ENCODE measurements around the gene POLE3.

The POLE3 gene

GRCh38 chr9:113403646-113404045 lies 6.8 kb downstream of the POLE3 start:
- H3K36me3 ChIP-seq (ENCODE audit: insufficient read depth, low read length) = peaks cover 17% of the 10 kb centered on the region
- H3K27me3 ChIP-seq (ENCODE audit: insufficient read depth, low read length) = no peaks in the 10 kb centered on the region
- no peaks in the 10 kb centered on the region for H3K9me3 ChIP-seq (ENCODE audit: insufficient read depth, low read depth, low read length)
- H3K9ac ChIP-seq (ENCODE audit: low read depth, low read length) = no peak overlapping the region
- H3K4me1 ChIP-seq (ENCODE audit: insufficient read depth, low read length) = peaks cover 5% of the 10 kb centered on the region
- WGBS = 93% methylated on average over 1 of the region's 2 CpGs
- H3K4me3 ChIP-seq (ENCODE audit: low read length) = no peak overlapping the region
- H3K27ac ChIP-seq (ENCODE audit: low read depth, low read length) = no peak overlapping the region

GRCh38 chr9:113401027-113401792 lies 9.3 kb downstream of the POLE3 start, which contains the start of gene ALAD:
TSS of gene ALAD (minus strand) at chr9:113401284. CDS start at chr9:113393559, 7,725 bp downstream.
- 3% methylated on average over 50 of the region's 50 CpGs for whole genome bisulfite sequencing
- H3K27ac ChIP-seq (ENCODE audit: low read depth, low read length) = peak within 1 kb of the TSS; percentile 34; the same call in 1 of the 2 replicates
- H3K9ac ChIP-seq (ENCODE audit: low read depth, low read length) = peak within 1 kb of the TSS; percentile 50
- peak within 1 kb of the TSS; percentile 93 for H3K4me3 ChIP-seq (ENCODE audit: low read length)
- peaks cover 5% of the 10 kb centered on the region for H3K4me1 ChIP-seq (ENCODE audit: insufficient read depth, low read length)
- no peaks in the 10 kb centered on the region for H3K9me3 ChIP-seq (ENCODE audit: insufficient read depth, low read depth, low read length)
- H3K27me3 ChIP-seq (ENCODE audit: insufficient read depth, low read length) = no peaks in the 10 kb centered on the region
- H3K36me3 ChIP-seq (ENCODE audit: insufficient read depth, low read length) = no peaks in the 10 kb centered on the region

- no peaks in the 10 kb centered on the region for H3K9me3 ChIP-seq (ENCODE audit: insufficient read depth, low read depth, low read length)
- H3K36me3 ChIP-seq (ENCODE audit: insufficient read depth, low read length) = no peaks in the 10 kb centered on the region
- 83% methylated on average over 3 of the region's 3 CpGs for WGBS
- H3K27me3 ChIP-seq (ENCODE audit: insufficient read depth, low read length) = no peaks in the 10 kb centered on the region
- no peak overlapping the region for H3K4me3 ChIP-seq (ENCODE audit: low read length)
- no peak overlapping the region for H3K27ac ChIP-seq (ENCODE audit: low read depth, low read length)
- peaks cover 5% of the 10 kb centered on the region for H3K4me1 ChIP-seq (ENCODE audit: insufficient read depth, low read length)
- H3K9ac ChIP-seq (ENCODE audit: low read depth, low read length) = no peak overlapping the region
These were observed 10.8 kb downstream of the POLE3 start for GRCh38 chr9:113399646-113400200.

GRCh38 chr9:113398796-113399195 lies 11.7 kb downstream of the POLE3 start:
- Histone ChIP-seq H3K36me3 (ENCODE audit: insufficient read depth, low read length) (no peaks in the 10 kb centered on the region), H3K9me3 (ENCODE audit: insufficient read depth, low read depth, low read length) (no peaks in the 10 kb centered on the region), H3K4me3 (ENCODE audit: low read length) (no peak overlapping the region), H3K9ac (ENCODE audit: low read depth, low read length) (no peak overlapping the region), H3K4me1 (ENCODE audit: insufficient read depth, low read length) (peaks cover 5% of the 10 kb centered on the region), H3K27ac (ENCODE audit: low read depth, low read length) (no peak overlapping the region), H3K27me3 (ENCODE audit: insufficient read depth, low read length) (no peaks in the 10 kb centered on the region)
- WGBS = 85% methylated on average over 5 of the region's 5 CpGs

- Histone ChIP-seq H3K36me3 (ENCODE audit: insufficient read depth, low read length) (peaks cover 7% of the 10 kb centered on the region), H3K27me3 (ENCODE audit: insufficient read depth, low read length) (no peaks in the 10 kb centered on the region), H3K9me3 (ENCODE audit: insufficient read depth, low read depth, low read length) (no peaks in the 10 kb centered on the region), H3K27ac (ENCODE audit: low read depth, low read length) (no peak overlapping the region), H3K4me3 (ENCODE audit: low read length) (no peak overlapping the region), H3K4me1 (ENCODE audit: insufficient read depth, low read length) (peaks cover 5% of the 10 kb centered on the region), H3K9ac (ENCODE audit: low read depth, low read length) (no peak overlapping the region)
- 73% methylated on average over 3 of the region's 3 CpGs for WGBS
These were observed 13.3 kb downstream of the POLE3 start for GRCh38 chr9:113397203-113397631.

GRCh38 chr9:113395000-113395861 lies 15.2 kb downstream of the POLE3 start:
- 96% methylated on average over 9 of the region's 9 CpGs for WGBS
- no peaks in the 10 kb centered on the region; the same call in 1 of the 2 replicates for H3K4me1 ChIP-seq (ENCODE audit: insufficient read depth, low read length)

GRCh38 chr9:113393281-113393680 lies 17.2 kb downstream of the POLE3 start:
- 91% methylated on average over 7 of the region's 7 CpGs for WGBS
- Histone ChIP-seq H3K9ac (ENCODE audit: low read depth, low read length) (no peak overlapping the region), H3K27me3 (ENCODE audit: insufficient read depth, low read length) (no peaks in the 10 kb centered on the region), H3K4me1 (ENCODE audit: insufficient read depth, low read length) (no peaks in the 10 kb centered on the region; the same call in 1 of the 2 replicates), H3K9me3 (ENCODE audit: insufficient read depth, low read depth, low read length) (no peaks in the 10 kb centered on the region), H3K4me3 (ENCODE audit: low read length) (no peak overlapping the region), H3K36me3 (ENCODE audit: insufficient read depth, low read length) (peaks cover 31% of the 10 kb centered on the region), H3K27ac (ENCODE audit: low read depth, low read length) (no peak overlapping the region)

More at GRCh38 chr9:113395000-113395861, 15.2 kb downstream of the POLE3 start:
- Histone ChIP-seq H3K4me3 (ENCODE audit: low read length) (no peak overlapping the region), H3K27me3 (ENCODE audit: insufficient read depth, low read length) (no peaks in the 10 kb centered on the region), H3K27ac (ENCODE audit: low read depth, low read length) (no peak overlapping the region), H3K36me3 (ENCODE audit: insufficient read depth, low read length) (peaks cover 22% of the 10 kb centered on the region), H3K9ac (ENCODE audit: low read depth, low read length) (no peak overlapping the region), H3K9me3 (ENCODE audit: insufficient read depth, low read depth, low read length) (no peaks in the 10 kb centered on the region)

GRCh38 chr9:113391917-113392316 lies 18.6 kb downstream of the POLE3 start:
- H3K27ac ChIP-seq (ENCODE audit: low read depth, low read length) = no peak overlapping the region
- H3K27me3 ChIP-seq (ENCODE audit: insufficient read depth, low read length) = no peaks in the 10 kb centered on the region
- H3K36me3 ChIP-seq (ENCODE audit: insufficient read depth, low read length) = peaks cover 36% of the 10 kb centered on the region
- no peak overlapping the region for H3K4me3 ChIP-seq (ENCODE audit: low read length)
- H3K9ac ChIP-seq (ENCODE audit: low read depth, low read length) = no peak overlapping the region
- no peaks in the 10 kb centered on the region for H3K9me3 ChIP-seq (ENCODE audit: insufficient read depth, low read depth, low read length)
- WGBS = 95% methylated on average over 7 of the region's 7 CpGs
- no peaks in the 10 kb centered on the region for H3K4me1 ChIP-seq (ENCODE audit: insufficient read depth, low read length)

- peaks cover 36% of the 10 kb centered on the region for H3K36me3 ChIP-seq (ENCODE audit: insufficient read depth, low read length)
- no peaks in the 10 kb centered on the region for H3K9me3 ChIP-seq (ENCODE audit: insufficient read depth, low read depth, low read length)
These were observed 20.1 kb downstream of the POLE3 start for GRCh38 chr9:113390192-113390960.

GRCh38 chr9:113389451-113389850 lies 21.0 kb downstream of the POLE3 start:
- Histone ChIP-seq H3K27ac (ENCODE audit: low read depth, low read length) (no peak overlapping the region), H3K4me1 (ENCODE audit: insufficient read depth, low read length) (no peaks in the 10 kb centered on the region), H3K4me3 (ENCODE audit: low read length) (no peak overlapping the region), H3K9me3 (ENCODE audit: insufficient read depth, low read depth, low read length) (no peaks in the 10 kb centered on the region), H3K27me3 (ENCODE audit: insufficient read depth, low read length) (no peaks in the 10 kb centered on the region), H3K9ac (ENCODE audit: low read depth, low read length) (no peak overlapping the region), H3K36me3 (ENCODE audit: insufficient read depth, low read length) (peaks cover 36% of the 10 kb centered on the region)
- 93% methylated on average over 11 of the region's 11 CpGs for WGBS

More at GRCh38 chr9:113390192-113390960, 20.1 kb downstream of the POLE3 start:
- no peak overlapping the region for H3K4me3 ChIP-seq (ENCODE audit: low read length)
- H3K9ac ChIP-seq (ENCODE audit: low read depth, low read length) = no peak overlapping the region
- no peaks in the 10 kb centered on the region for H3K27me3 ChIP-seq (ENCODE audit: insufficient read depth, low read length)
- H3K4me1 ChIP-seq (ENCODE audit: insufficient read depth, low read length) = no peaks in the 10 kb centered on the region
- 94% methylated on average over 17 of the region's 17 CpGs for WGBS
- H3K27ac ChIP-seq (ENCODE audit: low read depth, low read length) = no peak overlapping the region
